ENCODE measurements around the gene GALNT9. TPM values are rescaled to one million over a fixed set of nuclear protein-coding genes. Genes with fewer than 3 reads are reported as not detected.

GALNT9 gene
- total and polyA plus RNA-seq, 2 experiments from 2014 or later: 3.9 to 4.7 TPM

DNA sequence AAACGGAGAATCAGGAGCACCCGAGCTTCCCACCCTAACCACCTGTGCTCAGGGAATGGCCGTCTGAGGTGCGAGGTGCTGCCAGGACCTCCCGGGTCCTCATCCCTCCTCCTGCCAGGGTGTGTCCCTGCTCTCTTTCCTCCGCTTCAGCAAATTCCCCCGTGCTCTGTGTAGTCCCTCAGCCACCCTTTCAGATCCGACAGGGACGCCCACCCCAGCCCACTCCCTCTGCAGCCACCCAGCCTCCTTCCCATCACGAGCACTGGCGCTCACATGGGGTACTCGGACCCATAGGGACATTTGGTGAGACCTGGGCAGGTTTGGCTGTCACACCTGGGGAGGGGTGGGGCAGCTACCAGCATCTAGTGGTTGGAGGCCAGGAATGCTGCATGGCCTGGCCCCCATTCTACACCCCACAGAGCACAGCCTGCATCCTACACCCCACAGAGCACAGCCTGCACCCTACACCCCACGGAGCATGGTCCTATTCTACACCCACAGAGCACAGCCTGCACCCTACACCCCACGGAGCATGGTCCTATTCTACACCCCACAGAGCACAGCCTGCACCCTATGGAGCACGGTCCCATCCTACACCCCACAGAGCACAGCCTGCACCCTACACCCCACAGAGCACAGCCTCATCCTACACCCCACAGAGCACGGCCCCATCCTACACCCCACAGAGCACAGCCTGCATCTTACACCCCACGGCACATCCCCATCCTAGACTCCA is 12.7 kb downstream of the GALNT9 start:
- H4K20me1 ChIP-seq (ENCODE audit: insufficient read depth, poor library complexity, severe bottlenecking): no peaks in the 10 kb centered on the region
- no peaks in the 10 kb centered on the region for H3K27me3 ChIP-seq
- no peaks in the 10 kb centered on the region for H3K36me3 ChIP-seq (replicated peaks; ENCODE audit: insufficient read depth, low read depth)
- no peaks in the 10 kb centered on the region for H3K9me2 ChIP-seq (replicated peaks; ENCODE audit: insufficient read depth)
- no peaks in the 10 kb centered on the region for H3K79me2 ChIP-seq
- 89% methylated on average over 17 of the region's 17 CpGs for WGBS (ENCODE audit: low lambda C conversion rate, missing lambda C conversion rate)
- no peak overlapping the region for H3K4me3 ChIP-seq
- no peaks in the 10 kb centered on the region for H3K4me1 ChIP-seq (ENCODE audit: insufficient read depth)
- no peak overlapping the region for H3K4me2 ChIP-seq
- no peaks in the 10 kb centered on the region for H3K9me3 ChIP-seq (ENCODE audit: low read depth)
- H2AFZ ChIP-seq: no peak overlapping the region
- no peak overlapping the region for H3K27ac ChIP-seq
- no peak for DNase-seq (ENCODE audit: low spot score)
- TF ChIP-seq EZH2phosphoT487 (IDR thresholded peaks at IDR 0.05; ENCODE audit: low read depth, severe bottlenecking, unreplicated experiment): no peak
- TF ChIP-seq, protein P1, sequence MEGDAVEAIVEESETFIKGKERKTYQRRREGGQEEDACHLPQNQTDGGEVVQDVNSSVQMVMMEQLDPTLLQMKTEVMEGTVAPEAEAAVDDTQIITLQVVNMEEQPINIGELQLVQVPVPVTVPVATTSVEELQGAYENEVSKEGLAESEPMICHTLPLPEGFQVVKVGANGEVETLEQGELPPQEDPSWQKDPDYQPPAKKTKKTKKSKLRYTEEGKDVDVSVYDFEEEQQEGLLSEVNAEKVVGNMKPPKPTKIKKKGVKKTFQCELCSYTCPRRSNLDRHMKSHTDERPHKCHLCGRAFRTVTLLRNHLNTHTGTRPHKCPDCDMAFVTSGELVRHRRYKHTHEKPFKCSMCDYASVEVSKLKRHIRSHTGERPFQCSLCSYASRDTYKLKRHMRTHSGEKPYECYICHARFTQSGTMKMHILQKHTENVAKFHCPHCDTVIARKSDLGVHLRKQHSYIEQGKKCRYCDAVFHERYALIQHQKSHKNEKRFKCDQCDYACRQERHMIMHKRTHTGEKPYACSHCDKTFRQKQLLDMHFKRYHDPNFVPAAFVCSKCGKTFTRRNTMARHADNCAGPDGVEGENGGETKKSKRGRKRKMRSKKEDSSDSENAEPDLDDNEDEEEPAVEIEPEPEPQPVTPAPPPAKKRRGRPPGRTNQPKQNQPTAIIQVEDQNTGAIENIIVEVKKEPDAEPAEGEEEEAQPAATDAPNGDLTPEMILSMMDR (IDR thresholded peaks at IDR 0.05; ENCODE audit: poor library complexity): no peak
- no peak for TF ChIP-seq EZH2 (IDR thresholded peaks at IDR 0.05; ENCODE audit: borderline replicate concordance)

DNA sequence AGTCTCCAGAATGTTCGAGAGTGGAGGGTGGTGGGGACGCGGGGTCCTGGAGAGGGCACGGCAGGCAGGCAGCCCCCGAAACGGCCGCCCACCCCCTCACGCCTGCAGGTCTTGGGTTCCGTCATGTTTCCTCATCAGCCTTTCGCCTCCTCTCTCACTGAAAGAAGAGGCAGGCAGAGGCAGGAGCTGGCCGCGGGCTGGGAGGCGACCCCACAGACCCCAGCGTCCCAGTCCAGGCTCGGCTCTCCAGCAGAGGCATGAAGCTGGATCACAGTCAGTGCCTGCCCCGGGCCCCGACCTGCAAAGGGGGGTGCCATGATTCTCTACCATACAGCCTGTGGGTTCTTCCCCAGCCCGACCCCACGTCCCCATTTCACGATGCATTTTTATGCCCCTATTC is 13.4 kb downstream of the GALNT9 start:
- no peak for TF ChIP-seq EZH2 (IDR thresholded peaks at IDR 0.05; ENCODE audit: borderline replicate concordance)
- TF ChIP-seq EZH2phosphoT487 (IDR thresholded peaks at IDR 0.05; ENCODE audit: low read depth, severe bottlenecking, unreplicated experiment): no peak
- TF ChIP-seq, protein P1 (IDR thresholded peaks at IDR 0.05; ENCODE audit: poor library complexity): no peak
- Histone ChIP-seq H3K27me3 (no peaks in the 10 kb centered on the region), H3K4me1 (ENCODE audit: insufficient read depth) (no peaks in the 10 kb centered on the region), H3K79me2 (no peaks in the 10 kb centered on the region), H3K4me2 (no peak overlapping the region), H3K27ac (no peak overlapping the region), H4K20me1 (ENCODE audit: insufficient read depth, poor library complexity, severe bottlenecking) (no peaks in the 10 kb centered on the region), H2AFZ (no peak overlapping the region), H3K36me3 (replicated peaks; ENCODE audit: insufficient read depth, low read depth) (no peaks in the 10 kb centered on the region), H3K4me3 (no peak overlapping the region), H3K9me3 (ENCODE audit: low read depth) (no peaks in the 10 kb centered on the region), H3K9me2 (replicated peaks; ENCODE audit: insufficient read depth) (no peaks in the 10 kb centered on the region)
- no peak for DNase-seq (ENCODE audit: low spot score)
- 77% methylated on average over 19 of the region's 20 CpGs for WGBS (ENCODE audit: low lambda C conversion rate, missing lambda C conversion rate)

DNA sequence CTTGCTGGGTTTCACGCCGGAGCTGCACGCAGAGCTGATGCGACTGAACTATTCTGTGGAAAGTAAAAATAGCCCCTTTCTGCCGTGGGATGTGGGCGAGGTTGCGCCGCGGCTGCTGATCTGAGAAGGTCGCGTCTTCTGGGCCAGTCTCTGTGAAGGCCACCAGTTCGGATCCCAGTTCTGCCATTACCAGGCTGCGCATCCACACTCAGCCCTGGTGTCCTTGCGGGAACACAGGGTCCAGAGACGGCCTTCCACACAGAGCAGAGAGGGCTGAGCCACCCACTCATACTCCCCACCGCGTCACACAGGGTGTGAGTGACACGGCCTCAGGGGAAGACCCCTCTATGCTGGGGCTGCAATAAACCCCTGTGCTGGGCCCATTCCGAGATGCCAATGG is 13.9 kb downstream of the GALNT9 start:
- no peaks in the 10 kb centered on the region for H3K79me2 ChIP-seq
- WGBS (ENCODE audit: low lambda C conversion rate, missing lambda C conversion rate): 92% methylated on average over 19 of the region's 19 CpGs
- H3K9me3 ChIP-seq (ENCODE audit: low read depth): no peaks in the 10 kb centered on the region
- H2AFZ ChIP-seq: no peak overlapping the region
- no peak overlapping the region for H3K27ac ChIP-seq
- H3K4me1 ChIP-seq (ENCODE audit: insufficient read depth): no peaks in the 10 kb centered on the region
- no peaks in the 10 kb centered on the region for H4K20me1 ChIP-seq (ENCODE audit: insufficient read depth, poor library complexity, severe bottlenecking)
- no peak for DNase-seq (ENCODE audit: low spot score)
- no peaks in the 10 kb centered on the region for H3K36me3 ChIP-seq (replicated peaks; ENCODE audit: insufficient read depth, low read depth)
- TF ChIP-seq, protein P1 (IDR thresholded peaks at IDR 0.05; ENCODE audit: poor library complexity): no peak
- no peak for TF ChIP-seq EZH2 (IDR thresholded peaks at IDR 0.05; ENCODE audit: borderline replicate concordance)
- no peak for TF ChIP-seq EZH2phosphoT487 (IDR thresholded peaks at IDR 0.05; ENCODE audit: low read depth, severe bottlenecking, unreplicated experiment)
- H3K4me2 ChIP-seq: no peak overlapping the region
- H3K27me3 ChIP-seq: no peaks in the 10 kb centered on the region
- no peak overlapping the region for H3K4me3 ChIP-seq
- no peaks in the 10 kb centered on the region for H3K9me2 ChIP-seq (replicated peaks; ENCODE audit: insufficient read depth)

All from hepatocyte (in vitro differentiated cells).